Activated CD4-positive, alpha-beta memory T cell treated with anti-CD3 and anti-CD28 coated beads, Interleukin-2, amount 10 ng/mL, durations not matched to agents 7 days and 5 days (primary cell): Measurements from ENCODE around the gene PRAME. TPM values are rescaled to one million over a fixed set of nuclear protein-coding genes. Genes with fewer than 3 reads are reported as not detected.
"Not testable (repeated sequence)": the region's sequence is repeated elsewhere in the genome, so short reads cannot be mapped to it uniquely, and the experiment has no call there.

ENCODE experiments used
- CTCF ChIA-PET: fragments of 350-600 bp; sonication (Branson Sonifier 250); formaldehyde crosslinking; loops from one replicate; lab custom pipeline; 2021; ENCODE audit warnings: antibody characterized with exemption, inconsistent platforms; lab: Charles Lee
- POLR2A ChIA-PET: fragments of 350-600 bp; sonication (Branson Sonifier 250); formaldehyde crosslinking; loops from one replicate; lab custom pipeline; 2021; ENCODE audit warnings: antibody characterized with exemption; lab: Charles Lee
- DNase-seq: peaks from one replicate; pipeline ENCODE4 v3.0.0-alpha.2; 2020
- H3K27ac Mint-ChIP-seq: one replicate; pipeline ENCODE4 v1.8.0; 2021; ENCODE audit warnings: mild to moderate bottlenecking, mixed read lengths
- H3K27me3 Mint-ChIP-seq: one replicate; pipeline ENCODE4 v1.8.0; 2021; ENCODE audit warnings: mixed read lengths
- H3K36me3 Mint-ChIP-seq: one replicate; pipeline ENCODE4 v1.8.0; 2021; ENCODE audit warnings: low read depth, mixed read lengths
- H3K4me1 Mint-ChIP-seq: one replicate; pipeline ENCODE4 v1.8.0; 2021; ENCODE audit warnings: mixed read lengths
- H3K4me3 Mint-ChIP-seq: one replicate; pipeline ENCODE4 v1.8.0; 2021; ENCODE audit warnings: mild to moderate bottlenecking, mixed read lengths
- H3K9me3 Mint-ChIP-seq: one replicate; pipeline ENCODE4 v1.8.0; 2021; ENCODE audit warnings: mixed read lengths
- total RNA-seq, 2 experiments: library from RNA; stranded (reverse); gene quantifications; one replicate each; pipeline ENCODE4 v1.2.3, GENCODE V29; 2021

Gene PRAME
- total RNA-seq, 2 experiments from 2014 or later: not detected

GRCh38 chr22:22591348-22592299, 32.6 kb upstream of the PRAME start:
- ChIA-PET CTCF (interaction anchor here (0.6 to 3.6 kb wide), 9 partner anchors 10 to 170 kb away, joined by 3 to 9 read pairs (median 3); partner anchors contain the start of gene PRAME), POLR2A (no interaction called here)
- Mint-ChIP-seq H3K4me3 (no peak overlapping the region), H3K9me3 (no peaks in the 10 kb centered on the region), H3K27me3 (peaks cover 9% of the 10 kb centered on the region), H3K4me1 (peaks cover 1% of the 10 kb centered on the region), H3K27ac (no peak overlapping the region), H3K36me3 (no peaks in the 10 kb centered on the region)
- DNase-seq: no peak

GRCh38 chr22:22590136-22590891, 31.2 kb upstream of the PRAME start:
- peaks cover 17% of the 10 kb centered on the region for H3K27me3 Mint-ChIP-seq
- no peak overlapping the region for H3K4me3 Mint-ChIP-seq
- no peaks in the 10 kb centered on the region for H3K36me3 Mint-ChIP-seq
- no peak overlapping the region for H3K27ac Mint-ChIP-seq
- POLR2A ChIA-PET: no interaction called here
- H3K4me1 Mint-ChIP-seq: peaks cover 1% of the 10 kb centered on the region
- no peaks in the 10 kb centered on the region for H3K9me3 Mint-ChIP-seq
- CTCF ChIA-PET: interaction anchor here (0.9 to 3.6 kb wide), 8 partner anchors 8 to 113 kb away, joined by 3 to 9 read pairs (median 3); partner anchors contain the start of gene PRAME
- DNase-seq: no peak

- CTCF ChIA-PET: interaction anchor here (0.7 to 3.9 kb wide), 6 partner anchors 12 to 607 kb away, joined by 3 to 18 read pairs (median 4); partner anchors contain the start of gene PRAME
- no peaks in the 10 kb centered on the region for H3K36me3 Mint-ChIP-seq
- H3K27me3 Mint-ChIP-seq: peaks cover 24% of the 10 kb centered on the region
- POLR2A ChIA-PET: no interaction called here
- H3K27ac Mint-ChIP-seq: no peak overlapping the region
- no peaks in the 10 kb centered on the region for H3K4me1 Mint-ChIP-seq
- no peak for DNase-seq
- H3K4me3 Mint-ChIP-seq: no peak overlapping the region
- no peaks in the 10 kb centered on the region for H3K9me3 Mint-ChIP-seq
Observed at GRCh38 chr22:22588485-22589164, 29.6 kb upstream of the PRAME start.

- no peaks in the 10 kb centered on the region for H3K4me1 Mint-ChIP-seq
- DNase-seq: no peak
- H3K9me3 Mint-ChIP-seq: no peaks in the 10 kb centered on the region
- POLR2A ChIA-PET: no interaction called here
- peaks cover 29% of the 10 kb centered on the region for H3K27me3 Mint-ChIP-seq
- CTCF ChIA-PET: interaction anchor here (0.8 to 3.9 kb wide), 18 partner anchors 9 to 169 kb away, joined by 3 to 18 read pairs (median 4); partner anchors contain the start of genes PRAME and ZNF280B
- H3K36me3 Mint-ChIP-seq: no peaks in the 10 kb centered on the region
- no peak overlapping the region for H3K4me3 Mint-ChIP-seq
- H3K27ac Mint-ChIP-seq: no peak overlapping the region
Observed at GRCh38 chr22:22587577-22588188, 28.6 kb upstream of the PRAME start.

- H3K9me3 Mint-ChIP-seq: no peaks in the 10 kb centered on the region
- no peak overlapping the region for H3K27ac Mint-ChIP-seq
- H3K27me3 Mint-ChIP-seq: peaks cover 34% of the 10 kb centered on the region
- H3K36me3 Mint-ChIP-seq: no peaks in the 10 kb centered on the region
- H3K4me3 Mint-ChIP-seq: no peak overlapping the region
- POLR2A ChIA-PET: no interaction called here
- CTCF ChIA-PET: interaction anchor here (0.9 to 1.2 kb wide), 2 partner anchors 25 to 162 kb away, joined by 3 to 7 read pairs; partner anchors contain the start of gene PRAME
- no peak for DNase-seq
- H3K4me1 Mint-ChIP-seq: no peaks in the 10 kb centered on the region
Observed at GRCh38 chr22:22584722-22585121, 25.7 kb upstream of the PRAME start.

GRCh38 chr22:22583030-22583429, 24.0 kb upstream of the PRAME start:
- Mint-ChIP-seq H3K9me3 (no peaks in the 10 kb centered on the region), H3K4me1 (no peaks in the 10 kb centered on the region), H3K27ac (no peak overlapping the region), H3K36me3 (no peaks in the 10 kb centered on the region), H3K27me3 (peaks cover 34% of the 10 kb centered on the region), H3K4me3 (no peak overlapping the region)
- ChIA-PET POLR2A (no interaction called here), CTCF (interaction anchor here (2.3 kb wide), 1 partner anchor 8 kb away, joined by 9 read pairs; no protein-coding TSS in a partner anchor)
- no peak for DNase-seq

- H3K27ac Mint-ChIP-seq, POLR2A ChIA-PET, H3K4me1 Mint-ChIP-seq, H3K4me3 Mint-ChIP-seq, DNase-seq, H3K9me3 Mint-ChIP-seq, H3K36me3 Mint-ChIP-seq: not testable (repeated sequence)
- CTCF ChIA-PET: interaction anchor here (2.3 kb wide), 1 partner anchor 10 kb away, joined by 9 read pairs; no protein-coding TSS in a partner anchor
- peaks cover 29% of the 10 kb centered on the region for H3K27me3 Mint-ChIP-seq
Observed at GRCh38 chr22:22581524-22581923, 22.5 kb upstream of the PRAME start.

GRCh38 chr22:22579869-22580604, 21.0 kb upstream of the PRAME start:
- Mint-ChIP-seq H3K4me3 (no peak overlapping the region), H3K4me1 (no peaks in the 10 kb centered on the region), H3K27me3 (peaks cover 22% of the 10 kb centered on the region), H3K27ac (no peak overlapping the region), H3K9me3 (no peaks in the 10 kb centered on the region), H3K36me3 (no peaks in the 10 kb centered on the region)
- no peak for DNase-seq
- CTCF ChIA-PET: no interaction called here
- POLR2A ChIA-PET: no interaction called here

GRCh38 chr22:22578702-22579424, 19.8 kb upstream of the PRAME start:
- ChIA-PET POLR2A (no interaction called here), CTCF (interaction anchor here (0.8 kb wide), 1 partner anchor 8 kb away, joined by 5 read pairs; no protein-coding TSS in a partner anchor)
- no peak overlapping the region for H3K27ac Mint-ChIP-seq

GRCh38 chr22:22576989-22577427, 17.9 kb upstream of the PRAME start:
- Mint-ChIP-seq H3K27me3 (peaks cover 24% of the 10 kb centered on the region), H3K36me3 (no peaks in the 10 kb centered on the region), H3K4me3 (no peak overlapping the region), H3K4me1 (no peaks in the 10 kb centered on the region), H3K27ac (no peak overlapping the region), H3K9me3 (no peaks in the 10 kb centered on the region)
- POLR2A ChIA-PET: no interaction called here
- CTCF ChIA-PET: interaction anchor here (0.7 to 2.4 kb wide), 7 partner anchors 10 to 367 kb away, joined by 3 to 18 read pairs (median 3); no protein-coding TSS in a partner anchor
- DNase-seq: no peak

More at GRCh38 chr22:22578702-22579424, 19.8 kb upstream of the PRAME start:
- H3K4me1 Mint-ChIP-seq: no peaks in the 10 kb centered on the region
- H3K36me3 Mint-ChIP-seq: no peaks in the 10 kb centered on the region
- DNase-seq: no peak
- H3K27me3 Mint-ChIP-seq: peaks cover 24% of the 10 kb centered on the region
- no peaks in the 10 kb centered on the region for H3K9me3 Mint-ChIP-seq
- no peak overlapping the region for H3K4me3 Mint-ChIP-seq
